Stimulated activated CD4-positive, alpha-beta T cell treated with anti-CD3 and anti-CD28 coated beads, Interleukin-2, amount 100 ng/mL, for 24 hours (primary cell): Measurements from ENCODE around the gene ESCO1.

Experiments used
- DNase-seq, 2 donors: peaks; one replicate each; pipeline ENCODE4 v3.0.0-alpha.2; 2020

The ESCO1 gene

GRCh38 chr18:21489119-21489750 lies 111.3 kb downstream of the ESCO1 start:
- peak in 1 of 2 donors; percentile 14 for DNase-seq

DNA sequence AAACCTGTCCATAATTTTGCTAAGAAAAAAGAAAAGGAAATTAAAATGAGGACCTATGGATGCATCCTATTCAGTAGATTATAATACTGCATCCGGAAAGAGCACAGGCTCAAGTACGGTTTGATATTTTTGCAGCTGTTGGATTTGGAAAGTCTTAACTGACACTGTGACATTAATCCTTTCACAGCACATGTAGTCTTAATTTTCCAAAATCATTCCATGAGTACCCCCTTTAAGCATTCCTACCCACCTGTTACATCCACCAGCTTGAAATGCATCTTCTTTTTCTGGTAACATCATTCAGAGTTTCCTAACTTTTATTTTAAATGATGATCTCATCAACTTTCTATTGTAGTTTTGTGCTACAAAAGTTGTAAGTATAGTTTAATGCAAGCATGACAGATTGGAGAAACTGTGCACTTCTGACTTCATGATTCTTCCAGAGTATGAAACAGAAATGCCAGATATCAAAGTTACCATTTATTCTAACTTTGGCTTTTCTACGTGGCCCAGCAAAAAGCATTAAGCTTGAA lies 113.5 kb downstream of the ESCO1 start:
- DNase-seq = no peak

GRCh38 chr18:21484851-21485636 lies 115.5 kb downstream of the ESCO1 start:
- DNase-seq = no peak

GRCh38 chr18:21483051-21483450 lies 117.5 kb downstream of the ESCO1 start:
- no peak for DNase-seq

DNA sequence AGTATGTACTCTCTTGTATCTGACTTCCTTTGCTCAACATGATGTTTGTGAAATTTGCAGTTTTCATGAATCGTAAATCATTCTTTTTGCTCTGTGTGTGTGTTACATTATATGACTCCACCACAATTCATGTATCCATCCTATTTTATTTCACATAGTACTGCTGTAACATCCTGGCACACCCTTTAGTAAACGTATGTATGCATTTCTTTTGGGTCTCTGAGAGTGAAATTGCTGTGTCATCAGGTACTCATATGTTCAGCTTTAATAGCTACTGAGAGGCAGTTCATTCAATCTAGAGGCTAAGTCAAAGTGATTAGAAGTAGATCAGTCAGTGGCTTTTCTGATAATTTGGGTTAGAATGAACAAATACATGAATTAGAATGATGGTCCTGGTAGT lies 118.8 kb downstream of the ESCO1 start:
- DNase-seq = no peak

- DNase-seq = no peak
These were observed 120.8 kb downstream of the ESCO1 start for GRCh38 chr18:21479721-21480120.
